HFF-Myc (cell line): ENCODE measurements around the gene F2R.
"Not testable (repeated sequence)": the region's sequence is repeated elsewhere in the genome, so short reads cannot be mapped to it uniquely, and the experiment has no call there.

Experiments
- DNase-seq: peaks from one replicate; pipeline ENCODE4 v3.0.0-alpha.2; 2011; ENCODE audit warnings: low read depth; ENCODE audit errors: extremely low read depth
- H3K4me3 ChIP-seq: replicated peaks from 2 replicates; pipeline ENCODE4 v1.5.1; 2011; ENCODE audit warnings: low read depth, mild to moderate bottlenecking, control low read depth, low read length
- CTCF ChIP-seq: IDR thresholded peaks from 2 replicates; pipeline ENCODE4 v1.5.1; 2012; ENCODE audit warnings: mild to moderate bottlenecking, low read depth, low read length, control low read depth; ENCODE audit errors: missing control alignments

Gene F2R

GRCh38 chr5:76762484-76762883, 46.6 kb downstream of the F2R start:
- no peak for DNase-seq
- no peak for TF ChIP-seq CTCF
- H3K4me3 ChIP-seq = no peak overlapping the region

- no peak for TF ChIP-seq CTCF
- DNase-seq = no peak
- H3K4me3 ChIP-seq = no peak overlapping the region
These were observed 47.2 kb downstream of the F2R start for GRCh38 chr5:76763136-76763535.

GRCh38 chr5:76764374-76764773, 48.4 kb downstream of the F2R start:
- TF ChIP-seq CTCF = no peak
- no peak overlapping the region for H3K4me3 ChIP-seq
- DNase-seq = no peak

GRCh38 chr5:76765249-76765648, 49.3 kb downstream of the F2R start:
- TF ChIP-seq CTCF = no peak
- peak; percentile 37 for DNase-seq
- no peak overlapping the region for H3K4me3 ChIP-seq

- H3K4me3 ChIP-seq = no peak overlapping the region
- no peak for TF ChIP-seq CTCF
- DNase-seq = no peak
These were observed 50.8 kb downstream of the F2R start for GRCh38 chr5:76766746-76767145.

GRCh38 chr5:76771041-76771440, 55.1 kb downstream of the F2R start:
- DNase-seq, H3K4me3 ChIP-seq: not testable (repeated sequence)

- TF ChIP-seq CTCF = no peak
- H3K4me3 ChIP-seq = no peak overlapping the region
- no peak for DNase-seq
These were observed 55.9 kb downstream of the F2R start for GRCh38 chr5:76771705-76772405.
